ENCODE data around the gene P2RY11.

- TF ChIP-seq CTCF (IDR thresholded peaks at IDR 0.05): no peak
- no peak for TF ChIP-seq POLR2A (IDR thresholded peaks at IDR 0.05)
Measured at GRCh38 chr19:10124429-10124828, 12.9 kb downstream of the P2RY11 start.

All from body of pancreas (tissue), 4 donors.